Measurements from ENCODE around the gene MCM5.

Gene MCM5

DNA sequence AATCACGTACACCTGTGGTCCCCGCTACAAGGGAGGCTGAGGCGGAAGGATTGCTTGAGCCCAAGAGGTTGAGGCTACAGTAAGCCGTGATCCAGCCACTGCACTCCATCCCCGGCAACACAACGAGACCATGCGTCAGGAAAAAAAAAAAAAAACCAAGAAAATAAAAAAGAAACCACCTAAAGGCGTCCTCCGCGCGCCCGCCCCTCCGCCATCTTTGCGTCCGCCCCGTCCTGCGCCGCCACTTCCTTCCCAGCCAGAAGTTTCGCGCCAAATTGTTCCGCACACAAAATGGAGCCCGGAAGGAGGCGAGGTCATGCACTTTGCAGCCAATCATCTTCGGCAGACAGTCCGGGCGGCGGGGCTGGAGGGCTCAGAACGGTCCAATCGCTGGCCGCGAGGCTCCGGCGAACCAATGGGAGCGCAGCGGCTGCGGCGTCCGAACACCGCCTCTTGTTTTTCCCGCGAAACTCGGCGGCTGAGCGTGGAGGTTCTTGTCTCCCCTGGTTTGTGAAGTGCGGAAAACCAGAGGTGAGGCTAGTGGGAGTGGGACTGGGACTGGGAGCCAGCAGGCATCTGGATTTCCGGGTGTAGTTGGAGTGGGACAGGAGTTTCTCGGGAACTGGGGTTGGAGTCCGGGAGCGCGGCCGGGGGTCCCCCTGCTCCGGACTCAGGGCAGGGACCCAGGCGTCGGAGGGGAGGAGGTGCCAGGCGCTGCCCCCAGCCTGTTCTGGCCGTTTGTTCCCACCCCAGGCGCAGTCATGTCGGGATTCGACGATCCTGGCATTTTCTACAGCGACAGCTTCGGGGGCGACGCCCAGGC is at the start of gene MCM5:
TSS of gene MCM5 (plus strand) at position 463 of the 823 bp plus-strand sequence. CDS start at position 762, 299 bp downstream.
- H3K36me3 ChIP-seq (ENCODE audit: control insufficient read depth, insufficient read depth, low read length) = peaks cover 17% of the 10 kb centered on the region
- no peak within 1 kb of the TSS for H3K27ac ChIP-seq (ENCODE audit: low read length)
- peak within 1 kb of the TSS; percentile 75 for H3K4me3 ChIP-seq (ENCODE audit: low read length)
- H3K4me1 ChIP-seq (ENCODE audit: control insufficient read depth, insufficient read depth, low read length) = 0 out of 2 replicates have a peak, but pooled peaks cover 1% of the 10 kb centered on the region
- peak; percentile 98 for DNase-seq (ENCODE audit: low read depth, low spot score)
- H3K9me3 ChIP-seq (ENCODE audit: control insufficient read depth, insufficient read depth, low read length) = no peaks in the 10 kb centered on the region
- H3K27me3 ChIP-seq (ENCODE audit: control insufficient read depth, insufficient read depth, low read length) = no peaks in the 10 kb centered on the region
- no CpG with 5 or more reads among the region's 64 CpGs for WGBS (ENCODE audit: insufficient coverage, insufficient read length)

DNA sequence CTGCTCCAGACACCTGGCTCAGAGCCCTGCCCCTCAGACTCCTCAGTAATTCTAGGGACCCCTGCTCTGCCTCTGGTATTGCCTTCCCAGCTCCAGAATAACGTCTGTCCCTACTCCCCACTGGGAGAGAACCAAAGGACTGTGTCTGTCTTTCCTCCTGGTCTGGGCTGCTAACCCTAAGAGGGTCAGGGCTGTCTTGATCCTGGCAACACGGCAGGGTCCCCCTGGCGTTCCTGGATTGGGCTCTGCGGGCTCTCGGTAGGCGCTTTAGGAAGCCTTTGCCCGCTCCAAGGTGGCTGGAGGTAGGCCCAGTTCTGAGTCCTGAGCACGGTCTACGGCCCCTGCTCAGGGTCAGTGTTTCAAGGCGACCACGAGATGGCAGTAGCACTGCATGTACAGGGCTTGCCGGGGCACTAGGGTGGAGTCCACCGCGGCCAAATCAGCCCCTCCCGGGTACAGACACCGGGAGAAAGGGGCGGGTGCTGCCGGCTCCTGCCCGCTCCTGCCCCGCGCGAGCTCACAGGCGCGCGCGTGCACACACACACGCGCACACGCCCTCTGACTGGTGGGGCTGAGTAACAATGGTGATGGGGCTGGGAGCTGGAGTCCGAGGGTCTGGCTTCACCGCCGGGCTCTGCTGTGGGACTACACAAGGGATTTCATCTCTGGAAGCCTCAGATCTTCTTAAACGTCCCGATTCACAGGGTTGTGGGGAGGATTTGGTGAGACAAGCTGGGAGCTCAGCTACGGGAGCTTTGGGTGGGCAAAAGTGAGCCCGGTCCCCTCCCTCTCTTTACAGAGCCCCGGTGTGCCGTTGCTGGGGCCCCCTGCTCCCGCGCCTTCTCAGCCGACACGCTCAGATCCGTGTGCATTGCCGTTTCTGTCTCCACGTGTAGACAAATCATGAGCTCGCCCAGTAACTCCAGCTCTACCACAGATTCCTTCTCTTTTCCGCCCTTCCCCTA is 49.1 kb upstream of the MCM5 start:
- peaks cover 3% of the 10 kb centered on the region; the same call in 1 of the 2 replicates for H3K4me1 ChIP-seq (ENCODE audit: control insufficient read depth, insufficient read depth, low read length)
- H3K9me3 ChIP-seq (ENCODE audit: control insufficient read depth, insufficient read depth, low read length) = no peaks in the 10 kb centered on the region
- DNase-seq (ENCODE audit: low read depth, low spot score) = peak; percentile 91
- H3K36me3 ChIP-seq (ENCODE audit: control insufficient read depth, insufficient read depth, low read length) = no peaks in the 10 kb centered on the region; the same call in 1 of the 2 replicates
- H3K27ac ChIP-seq (ENCODE audit: low read length) = no peak overlapping the region
- H3K4me3 ChIP-seq (ENCODE audit: low read length) = peak overlapping the region; percentile 62; the same call in 1 of the 2 replicates
- WGBS (ENCODE audit: insufficient coverage, insufficient read length) = no CpG with 5 or more reads among the region's 47 CpGs
- no peaks in the 10 kb centered on the region for H3K27me3 ChIP-seq (ENCODE audit: control insufficient read depth, insufficient read depth, low read length)

DNA sequence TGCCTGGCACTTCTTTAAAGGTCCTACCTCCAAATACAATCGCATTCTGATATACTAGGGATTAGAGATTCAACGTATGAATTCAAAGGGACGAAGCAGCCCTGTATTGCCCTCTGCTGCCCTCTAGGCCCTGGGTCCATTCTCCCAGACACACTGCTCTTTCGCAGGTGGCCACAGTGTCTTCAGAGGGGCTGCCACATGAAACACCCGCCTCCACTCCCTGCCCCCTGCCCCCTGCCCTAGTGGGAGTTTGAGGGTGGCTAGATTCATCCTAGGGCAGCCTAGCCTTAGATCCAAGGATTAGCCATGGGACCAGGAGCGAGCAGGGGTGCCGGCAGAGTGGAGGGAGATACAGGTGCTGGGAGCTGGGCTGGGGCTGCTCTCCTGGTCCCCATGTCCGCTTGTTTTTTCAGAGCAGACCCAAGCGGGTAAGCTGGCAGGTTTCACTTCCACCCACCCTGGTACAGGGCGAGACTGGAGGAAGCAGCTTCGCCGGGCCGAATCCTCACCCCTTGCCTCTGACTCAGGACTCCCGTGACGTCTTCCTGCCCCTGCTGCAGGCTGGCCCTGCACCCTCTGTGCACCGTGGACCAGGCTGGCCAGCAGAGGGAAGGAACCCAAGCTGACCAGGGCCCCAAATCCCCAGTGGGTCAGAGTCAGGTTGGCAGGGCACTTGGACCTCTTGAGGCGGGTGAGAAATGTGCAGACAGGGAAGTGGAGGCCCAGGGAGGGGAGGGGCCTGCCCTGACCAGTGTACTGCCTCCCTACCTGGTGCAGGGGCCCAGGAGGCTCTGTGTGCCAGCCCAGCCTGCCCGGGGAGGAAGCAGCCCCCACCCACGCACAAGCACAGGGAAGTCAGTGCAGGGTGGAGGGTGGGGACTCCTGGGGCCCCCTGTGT is 47.5 kb upstream of the MCM5 start:
- no peaks in the 10 kb centered on the region for H3K36me3 ChIP-seq (ENCODE audit: control insufficient read depth, insufficient read depth, low read length)
- no peak for DNase-seq (ENCODE audit: low read depth, low spot score)
- no peaks in the 10 kb centered on the region for H3K27me3 ChIP-seq (ENCODE audit: control insufficient read depth, insufficient read depth, low read length)
- H3K9me3 ChIP-seq (ENCODE audit: control insufficient read depth, insufficient read depth, low read length) = no peaks in the 10 kb centered on the region
- no peak overlapping the region for H3K27ac ChIP-seq (ENCODE audit: low read length)
- no CpG with 5 or more reads among the region's 19 CpGs for WGBS (ENCODE audit: insufficient coverage, insufficient read length)
- H3K4me1 ChIP-seq (ENCODE audit: control insufficient read depth, insufficient read depth, low read length) = peaks cover 3% of the 10 kb centered on the region; the same call in 1 of the 2 replicates
- no peak overlapping the region for H3K4me3 ChIP-seq (ENCODE audit: low read length)

GRCh38 chr22:35353318-35353717 is 46.6 kb upstream of the MCM5 start:
- H3K27me3 ChIP-seq (ENCODE audit: control insufficient read depth, insufficient read depth, low read length) = no peaks in the 10 kb centered on the region
- no peak overlapping the region; the same call in 1 of the 2 replicates for H3K4me3 ChIP-seq (ENCODE audit: low read length)
- no CpG with 5 or more reads among the region's 12 CpGs for WGBS (ENCODE audit: insufficient coverage, insufficient read length)
- no peaks in the 10 kb centered on the region for H3K9me3 ChIP-seq (ENCODE audit: control insufficient read depth, insufficient read depth, low read length)
- no peak for DNase-seq (ENCODE audit: low read depth, low spot score)
- no peaks in the 10 kb centered on the region for H3K36me3 ChIP-seq (ENCODE audit: control insufficient read depth, insufficient read depth, low read length)
- peaks cover 3% of the 10 kb centered on the region; the same call in 1 of the 2 replicates for H3K4me1 ChIP-seq (ENCODE audit: control insufficient read depth, insufficient read depth, low read length)
- H3K27ac ChIP-seq (ENCODE audit: low read length) = no peak overlapping the region

- Histone ChIP-seq H3K4me1 (ENCODE audit: control insufficient read depth, insufficient read depth, low read length) (peaks cover 3% of the 10 kb centered on the region; the same call in 1 of the 2 replicates), H3K27ac (ENCODE audit: low read length) (no peak overlapping the region), H3K9me3 (ENCODE audit: control insufficient read depth, insufficient read depth, low read length) (no peaks in the 10 kb centered on the region), H3K27me3 (ENCODE audit: control insufficient read depth, insufficient read depth, low read length) (no peaks in the 10 kb centered on the region), H3K4me3 (ENCODE audit: low read length) (no peak overlapping the region), H3K36me3 (ENCODE audit: control insufficient read depth, insufficient read depth, low read length) (no peaks in the 10 kb centered on the region)
- WGBS (ENCODE audit: insufficient coverage, insufficient read length) = no CpG with 5 or more reads among the region's 4 CpGs
- no peak for DNase-seq (ENCODE audit: low read depth, low spot score)
Measured at GRCh38 chr22:35354068-35354467, 45.9 kb upstream of the MCM5 start.

- Histone ChIP-seq H3K27ac (ENCODE audit: low read length) (no peak overlapping the region), H3K9me3 (ENCODE audit: control insufficient read depth, insufficient read depth, low read length) (no peaks in the 10 kb centered on the region), H3K4me1 (ENCODE audit: control insufficient read depth, insufficient read depth, low read length) (no peaks in the 10 kb centered on the region), H3K36me3 (ENCODE audit: control insufficient read depth, insufficient read depth, low read length) (no peaks in the 10 kb centered on the region), H3K4me3 (ENCODE audit: low read length) (no peak overlapping the region), H3K27me3 (ENCODE audit: control insufficient read depth, insufficient read depth, low read length) (no peaks in the 10 kb centered on the region)
- no CpG with 5 or more reads among the region's 6 CpGs for WGBS (ENCODE audit: insufficient coverage, insufficient read length)
- no peak for DNase-seq (ENCODE audit: low read depth, low spot score)
Measured at GRCh38 chr22:35357883-35358621, 41.9 kb upstream of the MCM5 start.

GRCh38 chr22:35359380-35360065 is 40.4 kb upstream of the MCM5 start:
- no peak for DNase-seq (ENCODE audit: low read depth, low spot score)
- no peaks in the 10 kb centered on the region for H3K9me3 ChIP-seq (ENCODE audit: control insufficient read depth, insufficient read depth, low read length)
- H3K4me1 ChIP-seq (ENCODE audit: control insufficient read depth, insufficient read depth, low read length) = no peaks in the 10 kb centered on the region
- no peak overlapping the region for H3K4me3 ChIP-seq (ENCODE audit: low read length)
- no peaks in the 10 kb centered on the region for H3K27me3 ChIP-seq (ENCODE audit: control insufficient read depth, insufficient read depth, low read length)
- WGBS (ENCODE audit: insufficient coverage, insufficient read length) = no CpG with 5 or more reads among the region's 9 CpGs
- no peaks in the 10 kb centered on the region for H3K36me3 ChIP-seq (ENCODE audit: control insufficient read depth, insufficient read depth, low read length)
- no peak overlapping the region for H3K27ac ChIP-seq (ENCODE audit: low read length)

- Histone ChIP-seq H3K9me3 (ENCODE audit: control insufficient read depth, insufficient read depth, low read length) (no peaks in the 10 kb centered on the region), H3K4me3 (ENCODE audit: low read length) (no peak overlapping the region), H3K36me3 (ENCODE audit: control insufficient read depth, insufficient read depth, low read length) (no peaks in the 10 kb centered on the region), H3K4me1 (ENCODE audit: control insufficient read depth, insufficient read depth, low read length) (no peaks in the 10 kb centered on the region), H3K27ac (ENCODE audit: low read length) (no peak overlapping the region), H3K27me3 (ENCODE audit: control insufficient read depth, insufficient read depth, low read length) (no peaks in the 10 kb centered on the region)
- WGBS (ENCODE audit: insufficient coverage, insufficient read length) = no CpG with 5 or more reads among the region's 6 CpGs
- DNase-seq (ENCODE audit: low read depth, low spot score) = no peak
Measured at GRCh38 chr22:35361001-35361558, 38.9 kb upstream of the MCM5 start.

All from iPS DF 6.9 (cell line).